Measurements from ENCODE around the gene UCHL1.

Gene UCHL1

DNA sequence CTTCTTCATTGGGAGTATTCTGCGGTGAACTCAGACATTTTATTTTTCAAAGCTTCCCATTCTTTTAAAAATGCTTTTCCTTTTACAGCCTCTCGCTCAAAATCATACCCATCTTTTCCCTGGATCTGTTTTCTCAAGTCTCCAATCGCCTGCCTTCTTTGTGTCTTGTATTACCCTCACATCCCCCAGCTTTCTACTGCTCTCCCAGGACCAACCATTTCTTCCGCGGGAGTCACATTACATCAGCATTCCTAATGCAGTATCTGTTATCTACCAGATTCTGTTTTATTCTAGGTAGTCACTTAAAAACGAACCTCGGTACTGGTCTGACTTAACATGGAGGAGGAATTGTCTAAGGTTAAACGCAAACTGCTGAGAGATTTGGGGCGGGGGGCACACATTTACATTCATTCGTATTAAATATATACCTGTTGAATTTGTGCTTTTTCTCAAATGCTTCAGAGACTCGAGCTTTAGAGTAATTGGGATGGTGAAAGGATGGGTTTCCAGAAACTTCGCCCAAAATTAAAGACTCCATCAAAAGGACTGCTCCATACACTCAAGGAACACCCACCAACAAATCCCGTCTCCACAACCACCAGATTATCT lies 493 bp upstream of the UCHL1 start:
- TF ChIP-seq EZH2phosphoT487 (IDR thresholded peaks at IDR 0.05; ENCODE audit: low read depth) (no peak), CTCF (IDR thresholded peaks at IDR 0.05; ENCODE audit: low read depth, low read length) (no peak)
- H3K4me1 ChIP-seq (ENCODE audit: low read length), result no peaks in the 10 kb centered on the region
- H3K9ac ChIP-seq (ENCODE audit: low read length), result no peak overlapping the region
- no peak overlapping the region for H3K4me3 ChIP-seq (ENCODE audit: low read length)
- H3K27ac ChIP-seq (ENCODE audit: low read length), result no peak overlapping the region
- no peaks in the 10 kb centered on the region for H3K9me3 ChIP-seq (ENCODE audit: insufficient read depth, low read length)
- H3K27me3 ChIP-seq (ENCODE audit: low read depth, low read length), result no peaks in the 10 kb centered on the region
- H3K79me2 ChIP-seq (ENCODE audit: low read length), result no peaks in the 10 kb centered on the region
- H2AFZ ChIP-seq (ENCODE audit: low read depth, low read length), result no peak overlapping the region
- H4K20me1 ChIP-seq (ENCODE audit: insufficient read depth, low read length), result no peaks in the 10 kb centered on the region
- no peaks in the 10 kb centered on the region for H3K36me3 ChIP-seq (replicated peaks; ENCODE audit: low read depth, low read length)
- no peak overlapping the region for H3K4me2 ChIP-seq (ENCODE audit: low read length)

GRCh38 chr4:41257257-41257901 lies 651 bp downstream of the UCHL1 start:
- H3K4me2 ChIP-seq (ENCODE audit: low read length), result no peak overlapping the region
- no peaks in the 10 kb centered on the region for H3K9me3 ChIP-seq (ENCODE audit: insufficient read depth, low read length)
- TF ChIP-seq CTCF (IDR thresholded peaks at IDR 0.05; ENCODE audit: low read depth, low read length) (no peak), EZH2phosphoT487 (IDR thresholded peaks at IDR 0.05; ENCODE audit: low read depth) (no peak)
- H3K27me3 ChIP-seq (ENCODE audit: low read depth, low read length), result no peaks in the 10 kb centered on the region
- no peak overlapping the region for H3K27ac ChIP-seq (ENCODE audit: low read length)
- H3K36me3 ChIP-seq (replicated peaks; ENCODE audit: low read depth, low read length), result no peaks in the 10 kb centered on the region
- no peak overlapping the region for H3K4me3 ChIP-seq (ENCODE audit: low read length)
- no peak overlapping the region for H2AFZ ChIP-seq (ENCODE audit: low read depth, low read length)
- H3K4me1 ChIP-seq (ENCODE audit: low read length), result no peaks in the 10 kb centered on the region
- H3K9ac ChIP-seq (ENCODE audit: low read length), result no peak overlapping the region
- no peaks in the 10 kb centered on the region for H4K20me1 ChIP-seq (ENCODE audit: insufficient read depth, low read length)
- no peaks in the 10 kb centered on the region for H3K79me2 ChIP-seq (ENCODE audit: low read length)

GRCh38 chr4:41257906-41258305 lies 1.2 kb downstream of the UCHL1 start:
- H3K4me3 ChIP-seq (ENCODE audit: low read length), result no peak overlapping the region
- H4K20me1 ChIP-seq (ENCODE audit: insufficient read depth, low read length), result no peaks in the 10 kb centered on the region
- H3K4me2 ChIP-seq (ENCODE audit: low read length), result no peak overlapping the region
- no peaks in the 10 kb centered on the region for H3K9me3 ChIP-seq (ENCODE audit: insufficient read depth, low read length)
- no peak overlapping the region for H2AFZ ChIP-seq (ENCODE audit: low read depth, low read length)
- H3K27me3 ChIP-seq (ENCODE audit: low read depth, low read length), result no peaks in the 10 kb centered on the region
- H3K36me3 ChIP-seq (replicated peaks; ENCODE audit: low read depth, low read length), result no peaks in the 10 kb centered on the region
- H3K4me1 ChIP-seq (ENCODE audit: low read length), result no peaks in the 10 kb centered on the region
- no peaks in the 10 kb centered on the region for H3K79me2 ChIP-seq (ENCODE audit: low read length)
- TF ChIP-seq EZH2phosphoT487 (IDR thresholded peaks at IDR 0.05; ENCODE audit: low read depth) (no peak), CTCF (IDR thresholded peaks at IDR 0.05; ENCODE audit: low read depth, low read length) (no peak)
- no peak overlapping the region for H3K27ac ChIP-seq (ENCODE audit: low read length)
- no peak overlapping the region for H3K9ac ChIP-seq (ENCODE audit: low read length)

DNA sequence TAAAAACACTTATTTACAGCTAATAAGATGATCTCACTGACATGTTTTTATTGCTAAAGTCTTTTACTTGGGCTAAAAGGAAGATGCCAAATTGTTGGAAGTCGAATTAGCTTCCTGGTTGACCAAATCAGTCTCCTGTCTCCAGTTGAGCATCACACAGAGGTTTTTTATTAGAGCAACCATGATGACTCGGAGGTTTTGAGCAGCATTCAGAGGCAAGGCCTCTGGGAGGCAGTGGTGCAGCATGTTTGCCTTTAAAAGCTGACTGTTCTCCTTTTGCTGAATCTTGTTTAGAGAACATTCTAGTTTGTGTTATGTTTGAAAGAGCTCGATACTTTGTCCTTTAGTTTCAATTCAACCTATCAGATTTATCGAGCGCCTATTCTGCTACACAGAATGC lies 2.1 kb downstream of the UCHL1 start:
- H3K27me3 ChIP-seq (ENCODE audit: low read depth, low read length), result no peaks in the 10 kb centered on the region
- no peaks in the 10 kb centered on the region for H3K36me3 ChIP-seq (replicated peaks; ENCODE audit: low read depth, low read length)
- no peak overlapping the region for H2AFZ ChIP-seq (ENCODE audit: low read depth, low read length)
- no peaks in the 10 kb centered on the region for H3K79me2 ChIP-seq (ENCODE audit: low read length)
- H3K4me3 ChIP-seq (ENCODE audit: low read length), result no peak overlapping the region
- H3K27ac ChIP-seq (ENCODE audit: low read length), result no peak overlapping the region
- no peak overlapping the region for H3K4me2 ChIP-seq (ENCODE audit: low read length)
- no peak overlapping the region for H3K9ac ChIP-seq (ENCODE audit: low read length)
- H4K20me1 ChIP-seq (ENCODE audit: insufficient read depth, low read length), result no peaks in the 10 kb centered on the region
- no peaks in the 10 kb centered on the region for H3K4me1 ChIP-seq (ENCODE audit: low read length)
- no peak for TF ChIP-seq EZH2phosphoT487 (IDR thresholded peaks at IDR 0.05; ENCODE audit: low read depth)
- TF ChIP-seq CTCF (IDR thresholded peaks at IDR 0.05; ENCODE audit: low read depth, low read length), result peak; percentile 30
- H3K9me3 ChIP-seq (ENCODE audit: insufficient read depth, low read length), result no peaks in the 10 kb centered on the region
